GM12878 (cell line): ENCODE data around the gene LURAP1L. TPM values are rescaled to one million over a fixed set of nuclear protein-coding genes. Genes with fewer than 3 reads are reported as not detected.

Experiments used
- ATAC-seq: fragments of 200-7000 bp; cut with Tn5 transposase; 3 replicates; pipeline ENCODE4 v1.9.1; 2020; ENCODE audit warnings: mild to moderate bottlenecking, moderate library complexity
- BruUV-seq: library from RNA; stranded (reverse); fragments of 400-500 nt; replicated peaks from 2 replicates; lab custom pipeline; 2021; lab: Mats Ljungman, UMichigan
- CTCF ChIA-PET: fragments of 300-600 bp; sonication (Branson Sonifier 250); formaldehyde crosslinking; extraction: SDS; loops from one replicate; lab custom pipeline; 2021; ENCODE audit warnings: inconsistent platforms; lab: Yijun Ruan, JAX
- POLR2A ChIA-PET: fragments of 350-600 bp; formaldehyde crosslinking; extraction: SDS; loops from one replicate; lab custom pipeline; 2021; ENCODE audit warnings: inconsistent platforms; lab: Charles Lee
- RAD21 ChIA-PET: fragments of 300-600 bp; sonication (Branson Sonifier 250); formaldehyde crosslinking; loops from one replicate; lab custom pipeline; 2023; ENCODE audit warnings: antibody characterized with exemption; ENCODE audit not compliant: unreplicated experiment; lab: Charles Lee
- SMC1A ChIA-PET: fragments of 300-600 bp; sonication (Branson Sonifier 250); formaldehyde crosslinking; loops from one replicate; lab custom pipeline; 2023; ENCODE audit not compliant: unreplicated experiment, uncharacterized antibody; lab: Charles Lee
- DNase-seq: peaks from one replicate; pipeline ENCODE4 v3.0.0-alpha.2; 2011; ENCODE audit warnings: low read depth, low spot score
- FAIRE-seq: peaks from 3 replicates; lab custom pipeline; 2011; peaks lifted over from hg19 to GRCh38; lab: Jason Lieb, UNC
- H2AFZ ChIP-seq: 2 replicates; pipeline ENCODE4 v1.6.0; 2011; ENCODE audit warnings: low read depth, low read length, control low read depth; ENCODE audit not compliant: control insufficient read depth
- H3K27ac ChIP-seq: 2 replicates; pipeline ENCODE4 v1.5.1; 2011; ENCODE audit warnings: control low read depth; ENCODE audit not compliant: control insufficient read depth, insufficient read depth
- H3K27me3 ChIP-seq, 2 experiments: replicated peaks in 1 of 2; 2 replicates each; pipeline versions ENCODE4 v1.6.0 to v1.6.1; 2011; ENCODE audit warnings: low read length in 1 of 2; ENCODE audit not compliant: control insufficient read depth in 2 of 2, insufficient read depth in 2 of 2
- H3K36me3 ChIP-seq, 2 experiments: 2 replicates each; pipeline ENCODE4 v1.5.1; 2011; ENCODE audit warnings: low read length in 1 of 2; ENCODE audit not compliant: control insufficient read depth in 2 of 2, insufficient read depth in 2 of 2
- H3K4me1 ChIP-seq: 2 replicates; pipeline ENCODE4 v1.6.1; 2011; ENCODE audit warnings: mild to moderate bottlenecking, low read length, moderate library complexity, mixed read lengths; ENCODE audit not compliant: control insufficient read depth, insufficient read depth
- H3K4me2 ChIP-seq: 2 replicates; pipeline ENCODE4 v1.6.0; 2011; ENCODE audit warnings: control low read depth; ENCODE audit not compliant: control insufficient read depth, insufficient read depth
- H3K4me3 ChIP-seq: fragments of 200-600 bp; sonication (generic); 2 replicates; pipeline ENCODE4 v1.5.1; 2016
- H3K79me2 ChIP-seq: 2 replicates; pipeline ENCODE4 v1.6.0; 2011; ENCODE audit warnings: low read length; ENCODE audit not compliant: control insufficient read depth, insufficient read depth
- H3K9ac ChIP-seq: 2 replicates; pipeline ENCODE4 v1.8.0; 2011; ENCODE audit warnings: low read length, control low read depth, mixed read lengths; ENCODE audit not compliant: control insufficient read depth, insufficient read depth
- H3K9me3 ChIP-seq: replicated peaks from 3 replicates; pipeline ENCODE4 v1.5.1; 2011; ENCODE audit warnings: mild to moderate bottlenecking, low read length; ENCODE audit not compliant: control insufficient read depth, insufficient read depth
- H4K20me1 ChIP-seq: 2 replicates; pipeline ENCODE4 v1.6.0; 2011; ENCODE audit not compliant: control insufficient read depth, insufficient read depth
- CUX1 ChIP-seq: IDR thresholded peaks from 2 replicates; pipeline ENCODE4 v1.6.1; 2012; ENCODE audit warnings: improper control_type of control experiment, low read depth, low read length; ENCODE audit not compliant: insufficient replicate concordance
- KAT2A ChIP-seq: conservative IDR thresholded peaks from 2 replicates; pipeline ENCODE4 v1.6.1; 2011; ENCODE audit warnings: low read depth, low read length; ENCODE audit not compliant: control insufficient read depth
- NR2F1 ChIP-seq: fragments of 450-650 bp; conservative IDR thresholded peaks from 2 replicates; pipeline ENCODE4 v1.6.1; 2017; ENCODE audit warnings: mild to moderate bottlenecking
- ZNF274 ChIP-seq: IDR thresholded peaks from one replicate; pipeline ENCODE4 v1.8.0; 2011; ENCODE audit not compliant: insufficient read length, insufficient read depth
- WGBS: methylation state at CpG from one replicate; pipeline ENCODE4 v1.1.6; 2016; ENCODE audit warnings: low lambda C conversion rate; ENCODE audit not compliant: insufficient replicate concordance, insufficient coverage; ENCODE audit errors: missing lambda C conversion rate; 5-methylcytosine and 5-hydroxymethylcytosine counted together
- in situ Hi-C: fragments of 300-500 bp; cut with MboI; formaldehyde crosslinking; loops from 9 replicates; pipeline ENCODE4 v1.14.3; 2018; ENCODE audit warnings: mixed read lengths
- intact Hi-C: fragments of 100-400 bp; cut with micrococcal nuclease; formaldehyde crosslinking; loops from one replicate; pipeline ENCODE4 v1.14.2; 2022; ENCODE audit not compliant: unreplicated experiment
- polyA plus RNA-seq, 11 experiments: library from polyadenylated mRNA; depleted of rRNA in 4 of 11; unstranded in 6 of 11; stranded (reverse) in 5 of 11; fragments of >200 nt; fragmentation: Nextera tagmentation in 4 of 11; fragmentation: Illumina TruSeq in 1 of 11; extraction: Ambion mirVana in 4 of 11; extraction: Trizol in 1 of 11; gene quantifications; 1 replicate in 1 of 11; 2 replicates in 10 of 11; pipeline versions ENCODE4 v1.2.1 to v1.2.3, GENCODE V29; 2011 to 2016; ENCODE audit warnings: inconsistent platforms in 2 of 11, missing spikeins in 2 of 11, low read depth in 1 of 11
- total RNA-seq, 4 experiments: library from RNA; depleted of rRNA in 3 of 4; stranded (reverse); fragments of >200 nt in 3 of 4; fragmentation: Illumina TruSeq in 1 of 4; extraction: Trizol in 1 of 4; gene quantifications; 2 replicates each; pipeline versions ENCODE4 v1.2.1 to v1.2.3, GENCODE V29; 2013 to 2021

The LURAP1L gene
- total and polyA plus RNA-seq, 10 of the 15 experiments (the other 5 are each of a cell fraction or from before 2014, with no cell fraction given), result 0.19 to 3.7 (median 0.69) TPM

- H3K4me1 ChIP-seq, result no peaks in the 10 kb centered on the region
- peaks cover 0 to 4% of the 10 kb centered on the region in 2 experiments; a peak in 3 of 4 replicates for H3K27me3 ChIP-seq
- no peak overlapping the region for H3K4me3 ChIP-seq
- no peak overlapping the region for H2AFZ ChIP-seq
- no peak overlapping the region for H3K27ac ChIP-seq
- 61% methylated on average over 3 of the region's 3 CpGs for WGBS
- RAD21 ChIA-PET, result interaction anchor here (2.4 to 3.8 kb wide), 2 partner anchors 37 to 42 kb away, joined by 10 to 13 read pairs; no protein-coding TSS in a partner anchor
- no peak for FAIRE-seq
- H3K4me2 ChIP-seq, result no peak overlapping the region
- intact Hi-C loops, result loop anchor here (5.0 kb wide), 1 partner anchor 56 kb away; no protein-coding TSS in a partner anchor
- H3K36me3 ChIP-seq, result no peaks in the 10 kb centered on the region
- no peaks in the 10 kb centered on the region for H4K20me1 ChIP-seq
- CTCF ChIA-PET, result no interaction called here
- SMC1A ChIA-PET, result interaction anchor here (3.3 to 3.8 kb wide), 2 partner anchors 39 to 54 kb away, joined by 18 to 27 read pairs; no protein-coding TSS in a partner anchor
- no peak for ATAC-seq
- in situ Hi-C loops, result no loop called here
- no TSS peak for BruUV-seq
- POLR2A ChIA-PET, result no interaction called here
- H3K79me2 ChIP-seq, result no peaks in the 10 kb centered on the region
- no peak for TF ChIP-seq CUX1
- TF ChIP-seq KAT2A, result no peak
- TF ChIP-seq NR2F1, result no peak
- no peak for TF ChIP-seq ZNF274
- no peaks in the 10 kb centered on the region for H3K9me3 ChIP-seq
- DNase-seq, result no peak
- H3K9ac ChIP-seq, result no peak overlapping the region
Measured at GRCh38 chr9:12778389-12778788, 3.6 kb downstream of the LURAP1L start.
